ENCODE results near the gene ACOX1. TPM values are rescaled to one million over a fixed set of nuclear protein-coding genes. Genes with fewer than 3 reads are reported as not detected.

Gene ACOX1
- total and polyA plus RNA-seq, 2 of the 13 experiments (the other 11 are each of a cell fraction or from before 2014, with no cell fraction given): 86.4 to 120 TPM

- TF ChIP-seq, protein P1, sequence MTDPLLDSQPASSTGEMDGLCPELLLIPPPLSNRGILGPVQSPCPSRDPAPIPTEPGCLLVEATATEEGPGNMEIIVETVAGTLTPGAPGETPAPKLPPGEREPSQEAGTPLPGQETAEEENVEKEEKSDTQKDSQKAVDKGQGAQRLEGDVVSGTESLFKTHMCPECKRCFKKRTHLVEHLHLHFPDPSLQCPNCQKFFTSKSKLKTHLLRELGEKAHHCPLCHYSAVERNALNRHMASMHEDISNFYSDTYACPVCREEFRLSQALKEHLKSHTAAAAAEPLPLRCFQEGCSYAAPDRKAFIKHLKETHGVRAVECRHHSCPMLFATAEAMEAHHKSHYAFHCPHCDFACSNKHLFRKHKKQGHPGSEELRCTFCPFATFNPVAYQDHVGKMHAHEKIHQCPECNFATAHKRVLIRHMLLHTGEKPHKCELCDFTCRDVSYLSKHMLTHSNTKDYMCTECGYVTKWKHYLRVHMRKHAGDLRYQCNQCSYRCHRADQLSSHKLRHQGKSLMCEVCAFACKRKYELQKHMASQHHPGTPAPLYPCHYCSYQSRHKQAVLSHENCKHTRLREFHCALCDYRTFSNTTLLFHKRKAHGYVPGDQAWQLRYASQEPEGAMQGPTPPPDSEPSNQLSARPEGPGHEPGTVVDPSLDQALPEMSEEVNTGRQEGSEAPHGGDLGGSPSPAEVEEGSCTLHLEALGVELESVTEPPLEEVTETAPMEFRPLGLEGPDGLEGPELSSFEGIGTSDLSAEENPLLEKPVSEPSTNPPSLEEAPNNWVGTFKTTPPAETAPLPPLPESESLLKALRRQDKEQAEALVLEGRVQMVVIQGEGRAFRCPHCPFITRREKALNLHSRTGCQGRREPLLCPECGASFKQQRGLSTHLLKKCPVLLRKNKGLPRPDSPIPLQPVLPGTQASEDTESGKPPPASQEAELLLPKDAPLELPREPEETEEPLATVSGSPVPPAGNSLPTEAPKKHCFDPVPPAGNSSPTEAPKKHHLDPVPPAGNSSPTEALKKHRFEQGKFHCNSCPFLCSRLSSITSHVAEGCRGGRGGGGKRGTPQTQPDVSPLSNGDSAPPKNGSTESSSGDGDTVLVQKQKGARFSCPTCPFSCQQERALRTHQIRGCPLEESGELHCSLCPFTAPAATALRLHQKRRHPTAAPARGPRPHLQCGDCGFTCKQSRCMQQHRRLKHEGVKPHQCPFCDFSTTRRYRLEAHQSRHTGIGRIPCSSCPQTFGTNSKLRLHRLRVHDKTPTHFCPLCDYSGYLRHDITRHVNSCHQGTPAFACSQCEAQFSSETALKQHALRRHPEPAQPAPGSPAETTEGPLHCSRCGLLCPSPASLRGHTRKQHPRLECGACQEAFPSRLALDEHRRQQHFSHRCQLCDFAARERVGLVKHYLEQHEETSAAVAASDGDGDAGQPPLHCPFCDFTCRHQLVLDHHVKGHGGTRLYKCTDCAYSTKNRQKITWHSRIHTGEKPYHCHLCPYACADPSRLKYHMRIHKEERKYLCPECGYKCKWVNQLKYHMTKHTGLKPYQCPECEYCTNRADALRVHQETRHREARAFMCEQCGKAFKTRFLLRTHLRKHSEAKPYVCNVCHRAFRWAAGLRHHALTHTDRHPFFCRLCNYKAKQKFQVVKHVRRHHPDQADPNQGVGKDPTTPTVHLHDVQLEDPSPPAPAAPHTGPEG (CRISPR knock-in tag; IDR thresholded peaks at IDR 0.05): no peak
- TF ChIP-seq, protein P2, sequence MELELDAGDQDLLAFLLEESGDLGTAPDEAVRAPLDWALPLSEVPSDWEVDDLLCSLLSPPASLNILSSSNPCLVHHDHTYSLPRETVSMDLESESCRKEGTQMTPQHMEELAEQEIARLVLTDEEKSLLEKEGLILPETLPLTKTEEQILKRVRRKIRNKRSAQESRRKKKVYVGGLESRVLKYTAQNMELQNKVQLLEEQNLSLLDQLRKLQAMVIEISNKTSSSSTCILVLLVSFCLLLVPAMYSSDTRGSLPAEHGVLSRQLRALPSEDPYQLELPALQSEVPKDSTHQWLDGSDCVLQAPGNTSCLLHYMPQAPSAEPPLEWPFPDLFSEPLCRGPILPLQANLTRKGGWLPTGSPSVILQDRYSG (CRISPR knock-in tag; IDR thresholded peaks at IDR 0.05): peak; percentile 71
- TF ChIP-seq EP300 (IDR thresholded peaks at IDR 0.05; ENCODE audit: low read depth in 2 of 2, low read length in 2 of 2): no peak
- TF ChIP-seq EP300 (CRISPR knock-in tag; IDR thresholded peaks at IDR 0.05; ENCODE audit: borderline replicate concordance): 0 out of 2 replicates have a peak, but pooled peaks have one; percentile 8
- TF ChIP-seq SMARCC2 (IDR thresholded peaks at IDR 0.05): no peak
- TF ChIP-seq AHR (CRISPR knock-in tag; IDR thresholded peaks at IDR 0.05): no peak
- TF ChIP-seq DNMT1 (CRISPR knock-in tag; IDR thresholded peaks at IDR 0.05): no peak
- TF ChIP-seq MBNL3 (CRISPR knock-in tag; conservative IDR thresholded peaks at IDR 0.05): no peak
- TF ChIP-seq SIN3A (IDR thresholded peaks at IDR 0.05; ENCODE audit: borderline replicate concordance, low read depth, low read length): 0 out of 2 replicates have a peak, but pooled peaks have one; percentile 21
- no peak; the same call in 1 of the 2 replicates for TF ChIP-seq KDM5B (CRISPR knock-in tag; IDR thresholded peaks at IDR 0.05; ENCODE audit: borderline replicate concordance)
- no peak; the same call in 1 of the 2 replicates for TF ChIP-seq NCOA1 (CRISPR knock-in tag; IDR thresholded peaks at IDR 0.05)
- TF ChIP-seq ZNF446 (CRISPR knock-in tag; IDR thresholded peaks at IDR 0.05): no peak; the same call in 1 of the 2 replicates
- no peak for TF ChIP-seq ZNF282 (IDR thresholded peaks at IDR 0.05; ENCODE audit: partially characterized antibody)
- TF ChIP-seq, protein P3, sequence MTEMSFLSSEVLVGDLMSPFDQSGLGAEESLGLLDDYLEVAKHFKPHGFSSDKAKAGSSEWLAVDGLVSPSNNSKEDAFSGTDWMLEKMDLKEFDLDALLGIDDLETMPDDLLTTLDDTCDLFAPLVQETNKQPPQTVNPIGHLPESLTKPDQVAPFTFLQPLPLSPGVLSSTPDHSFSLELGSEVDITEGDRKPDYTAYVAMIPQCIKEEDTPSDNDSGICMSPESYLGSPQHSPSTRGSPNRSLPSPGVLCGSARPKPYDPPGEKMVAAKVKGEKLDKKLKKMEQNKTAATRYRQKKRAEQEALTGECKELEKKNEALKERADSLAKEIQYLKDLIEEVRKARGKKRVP (CRISPR knock-in tag; IDR thresholded peaks at IDR 0.05): no peak
- no peak for TF ChIP-seq RBM22 (optimal IDR thresholded peaks at IDR 0.05; ENCODE audit: low read length)
- TF ChIP-seq, protein P4, sequence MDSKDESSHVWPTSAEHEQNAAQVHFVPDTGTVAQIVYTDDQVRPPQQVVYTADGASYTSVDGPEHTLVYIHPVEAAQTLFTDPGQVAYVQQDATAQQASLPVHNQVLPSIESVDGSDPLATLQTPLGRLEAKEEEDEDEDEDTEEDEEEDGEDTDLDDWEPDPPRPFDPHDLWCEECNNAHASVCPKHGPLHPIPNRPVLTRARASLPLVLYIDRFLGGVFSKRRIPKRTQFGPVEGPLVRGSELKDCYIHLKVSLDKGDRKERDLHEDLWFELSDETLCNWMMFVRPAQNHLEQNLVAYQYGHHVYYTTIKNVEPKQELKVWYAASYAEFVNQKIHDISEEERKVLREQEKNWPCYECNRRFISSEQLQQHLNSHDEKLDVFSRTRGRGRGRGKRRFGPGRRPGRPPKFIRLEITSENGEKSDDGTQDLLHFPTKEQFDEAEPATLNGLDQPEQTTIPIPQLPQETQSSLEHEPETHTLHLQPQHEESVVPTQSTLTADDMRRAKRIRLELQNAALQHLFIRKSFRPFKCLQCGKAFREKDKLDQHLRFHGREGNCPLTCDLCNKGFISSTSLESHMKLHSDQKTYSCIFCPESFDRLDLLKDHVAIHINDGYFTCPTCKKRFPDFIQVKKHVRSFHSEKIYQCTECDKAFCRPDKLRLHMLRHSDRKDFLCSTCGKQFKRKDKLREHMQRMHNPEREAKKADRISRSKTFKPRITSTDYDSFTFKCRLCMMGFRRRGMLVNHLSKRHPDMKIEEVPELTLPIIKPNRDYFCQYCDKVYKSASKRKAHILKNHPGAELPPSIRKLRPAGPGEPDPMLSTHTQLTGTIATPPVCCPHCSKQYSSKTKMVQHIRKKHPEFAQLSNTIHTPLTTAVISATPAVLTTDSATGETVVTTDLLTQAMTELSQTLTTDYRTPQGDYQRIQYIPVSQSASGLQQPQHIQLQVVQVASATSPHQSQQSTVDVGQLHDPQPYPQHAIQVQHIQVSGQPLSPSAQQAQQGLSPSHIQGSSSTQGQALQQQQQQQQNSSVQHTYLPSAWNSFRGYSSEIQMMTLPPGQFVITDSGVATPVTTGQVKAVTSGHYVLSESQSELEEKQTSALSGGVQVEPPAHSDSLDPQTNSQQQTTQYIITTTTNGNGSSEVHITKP (CRISPR knock-in tag; IDR thresholded peaks at IDR 0.05; ENCODE audit: low read depth): no peak
- TF ChIP-seq ZNF337 (CRISPR knock-in tag; IDR thresholded peaks at IDR 0.05; ENCODE audit: borderline replicate concordance, low read depth): no peak
- TF ChIP-seq ZNF780A (CRISPR knock-in tag; IDR thresholded peaks at IDR 0.05): no peak
Observed at GRCh38 chr17:75892556-75893224, 86.3 kb downstream of the ACOX1 start (continued).
